ENCODE data around the gene FMO3.

FMO3 gene

GRCh38 chr1:171155484-171155883, 64.8 kb downstream of the FMO3 start:
- Histone ChIP-seq H3K27ac (no peak overlapping the region), H3K4me3 (ENCODE audit: low read depth in 1 of 2, low read length in 1 of 2) (no peak overlapping the region), H3K9me3 (no peaks in the 10 kb centered on the region), H3K4me1 (ENCODE audit: control insufficient read depth in 1 of 2, insufficient read depth in 1 of 2, low read depth in 1 of 2, low read length in 1 of 2) (no peaks in the 10 kb centered on the region), H3K36me3 (no peaks in the 10 kb centered on the region), H3K27me3 (no peaks in the 10 kb centered on the region)
- no peak for TF ChIP-seq CTCF (IDR thresholded peaks at IDR 0.05)

GRCh38 chr1:171158096-171158495, 67.4 kb downstream of the FMO3 start:
- TF ChIP-seq CTCF (IDR thresholded peaks at IDR 0.05), result no peak
- Histone ChIP-seq H3K27me3 (no peaks in the 10 kb centered on the region), H3K9me3 (no peaks in the 10 kb centered on the region), H3K4me3 (ENCODE audit: low read depth in 1 of 2, low read length in 1 of 2) (no peak overlapping the region), H3K27ac (no peak overlapping the region), H3K36me3 (no peaks in the 10 kb centered on the region), H3K4me1 (ENCODE audit: control insufficient read depth in 1 of 2, insufficient read depth in 1 of 2, low read depth in 1 of 2, low read length in 1 of 2) (no peaks in the 10 kb centered on the region)

- Histone ChIP-seq H3K4me3 (ENCODE audit: low read depth in 1 of 2, low read length in 1 of 2) (no peak overlapping the region), H3K27ac (no peak overlapping the region), H3K36me3 (no peaks in the 10 kb centered on the region), H3K4me1 (ENCODE audit: control insufficient read depth in 1 of 2, insufficient read depth in 1 of 2, low read depth in 1 of 2, low read length in 1 of 2) (no peaks in the 10 kb centered on the region), H3K27me3 (no peaks in the 10 kb centered on the region), H3K9me3 (no peaks in the 10 kb centered on the region)
- no peak for TF ChIP-seq CTCF (IDR thresholded peaks at IDR 0.05)
Observed at GRCh38 chr1:171158551-171158950, 67.8 kb downstream of the FMO3 start.

- no peak overlapping the region for H3K27ac ChIP-seq
- no peaks in the 10 kb centered on the region for H3K4me1 ChIP-seq (ENCODE audit: control insufficient read depth in 1 of 2, insufficient read depth in 1 of 2, low read depth in 1 of 2, low read length in 1 of 2)
Observed at GRCh38 chr1:171159148-171159547, 68.4 kb downstream of the FMO3 start.

GRCh38 chr1:171160211-171160610, 69.5 kb downstream of the FMO3 start:
- Histone ChIP-seq H3K4me1 (ENCODE audit: control insufficient read depth in 1 of 2, insufficient read depth in 1 of 2, low read depth in 1 of 2, low read length in 1 of 2) (no peaks in the 10 kb centered on the region), H3K4me3 (ENCODE audit: low read depth in 1 of 2, low read length in 1 of 2) (no peak overlapping the region), H3K27me3 (no peaks in the 10 kb centered on the region), H3K36me3 (no peaks in the 10 kb centered on the region), H3K9me3 (no peaks in the 10 kb centered on the region), H3K27ac (no peak overlapping the region)
- no peak for TF ChIP-seq CTCF (IDR thresholded peaks at IDR 0.05)

More at GRCh38 chr1:171159148-171159547, 68.4 kb downstream of the FMO3 start:
- Histone ChIP-seq H3K27me3 (no peaks in the 10 kb centered on the region), H3K4me3 (ENCODE audit: low read depth in 1 of 2, low read length in 1 of 2) (no peak overlapping the region), H3K9me3 (no peaks in the 10 kb centered on the region), H3K36me3 (no peaks in the 10 kb centered on the region)
- no peak for TF ChIP-seq CTCF (IDR thresholded peaks at IDR 0.05)
